T-helper 17 cell (primary cell): Measurements from ENCODE around the gene SLC37A3. TPM values are rescaled to one million over a fixed set of nuclear protein-coding genes. Genes with fewer than 3 reads are reported as not detected.

Experiments used
- total RNA-seq, 4 donors: library from RNA in 2 of 4; stranded (reverse) in 2 of 4; gene quantifications; one replicate each; pipeline ENCODE4 v1.2.3 and lab custom pipeline; 2022 to 2026

Gene SLC37A3
- total RNA-seq, 2 donors from 2014 or later = 23.8 to 26.4 TPM

Other genes with a start within 250 kb of the SLC37A3 start
- gene KDM7A, start 221.5 kb downstream of the SLC37A3 start, total RNA-seq = 10 to 100 TPM; 35.1 to 47.2 TPM
- gene RAB19, start 5.5 kb upstream of the SLC37A3 start, total RNA-seq = 1 to 10 TPM; 2.1 TPM
- 100 to 1,000 TPM; 106 to 128 TPM for gene MKRN1, start 81.0 kb upstream of the SLC37A3 start, total RNA-seq
- gene DENND2A, start 242.3 kb upstream of the SLC37A3 start, total RNA-seq = not detected